Measurements from ENCODE around the gene ASPDH. TPM values are rescaled to one million over a fixed set of nuclear protein-coding genes. Genes with fewer than 3 reads are reported as not detected.

Gene ASPDH
- total RNA-seq, 1 donor from 2014 or later = 0.62 TPM

DNA sequence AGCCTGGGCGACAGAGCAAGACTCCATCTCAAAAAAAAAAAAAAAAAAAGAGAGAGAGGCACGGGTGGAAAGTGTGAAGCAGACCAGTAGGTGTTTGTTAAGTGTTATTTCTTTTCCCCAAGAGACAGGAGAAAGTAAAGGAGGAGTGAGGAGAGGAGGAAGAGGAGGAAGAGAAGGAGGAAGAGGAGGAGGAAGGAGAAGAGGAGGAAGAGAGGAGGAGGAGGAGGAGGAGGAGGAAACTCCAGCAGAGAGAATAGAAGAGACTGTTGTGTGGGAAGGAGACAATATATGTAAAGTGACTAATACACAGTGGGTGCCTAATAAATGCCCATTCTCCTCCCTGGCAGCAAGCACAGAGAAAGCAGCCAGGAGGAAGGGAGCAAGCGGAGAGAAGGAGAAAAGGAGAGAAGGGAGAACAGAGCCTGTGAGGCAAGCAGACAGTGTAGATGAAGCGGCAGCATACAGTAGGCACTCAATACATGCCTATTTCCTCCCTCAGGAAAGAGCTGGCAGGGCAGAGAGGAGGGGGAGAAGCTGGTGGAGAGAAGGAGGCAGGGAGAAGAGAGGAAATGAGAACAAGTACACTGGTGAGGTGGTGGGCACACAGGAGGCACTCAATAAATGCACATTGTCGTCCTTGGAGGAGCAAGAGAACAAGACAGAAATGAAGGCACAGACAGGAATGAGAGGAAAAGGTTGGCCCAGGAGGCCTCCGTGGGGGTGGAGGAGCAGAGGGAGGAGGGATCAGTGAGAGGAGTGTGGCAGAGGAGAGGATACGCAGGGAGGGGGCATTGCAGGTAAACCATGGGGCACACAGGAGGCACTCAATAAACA is 19.3 kb downstream of the ASPDH start:
- no peak for DNase-seq

DNA sequence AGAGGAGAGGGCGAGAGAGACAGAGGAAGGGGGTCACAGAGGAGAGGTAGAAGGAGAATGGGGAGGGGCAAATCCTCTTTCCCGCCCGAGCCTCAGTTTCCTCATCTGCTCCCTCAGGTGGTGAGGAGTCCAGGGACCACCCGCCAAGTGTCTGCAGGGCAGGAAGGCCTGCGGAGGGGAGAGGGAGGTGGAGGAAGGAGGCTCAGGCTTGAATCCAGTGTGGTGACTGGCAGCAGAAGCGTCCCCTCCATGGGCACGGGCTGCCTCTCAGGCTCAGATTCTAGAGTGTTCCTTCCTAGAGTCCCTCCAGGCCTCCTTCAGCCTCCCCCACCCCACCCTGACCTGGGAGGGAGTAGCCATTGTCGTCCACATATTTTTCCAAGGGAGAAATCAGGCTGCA is 20.5 kb downstream of the ASPDH start:
- no peak for DNase-seq

DNA sequence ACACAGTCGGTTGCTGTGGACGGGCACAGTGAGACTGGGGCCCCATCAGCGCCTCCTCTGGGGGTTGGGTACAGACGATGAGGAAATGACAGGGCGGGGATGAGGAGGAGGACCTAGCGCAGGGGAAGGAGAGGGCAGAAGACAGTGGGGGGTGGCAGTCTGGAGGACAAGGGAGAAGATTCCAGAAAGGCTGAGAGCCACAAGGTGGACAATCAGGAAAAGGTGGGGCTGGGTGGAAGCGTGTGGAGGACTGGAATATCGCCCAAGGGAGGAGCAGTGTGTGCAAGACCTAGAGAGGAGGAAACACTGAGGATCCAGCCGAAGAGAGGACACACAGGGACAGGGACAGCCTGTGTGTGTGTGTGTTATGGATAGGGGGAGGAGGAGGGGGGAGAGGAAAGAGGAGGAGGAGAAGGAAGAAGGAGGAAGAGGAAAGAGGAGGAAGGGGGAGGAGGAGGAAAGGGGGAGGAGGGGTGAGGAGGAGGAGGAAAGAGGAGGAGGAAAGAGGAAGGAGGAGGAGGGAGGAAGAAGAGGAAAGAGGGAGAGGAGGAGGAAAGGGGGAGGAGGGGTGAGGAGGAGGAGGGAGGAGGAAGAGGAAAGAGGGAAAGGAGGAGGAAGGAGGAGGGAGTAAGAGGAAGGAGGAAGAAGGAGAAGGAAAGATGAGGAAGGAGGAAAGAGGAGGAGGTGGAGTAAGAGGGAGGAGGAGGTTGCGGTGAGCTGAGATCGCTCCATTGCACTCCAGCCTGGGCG is 21.2 kb downstream of the ASPDH start:
- no peak for DNase-seq

DNA sequence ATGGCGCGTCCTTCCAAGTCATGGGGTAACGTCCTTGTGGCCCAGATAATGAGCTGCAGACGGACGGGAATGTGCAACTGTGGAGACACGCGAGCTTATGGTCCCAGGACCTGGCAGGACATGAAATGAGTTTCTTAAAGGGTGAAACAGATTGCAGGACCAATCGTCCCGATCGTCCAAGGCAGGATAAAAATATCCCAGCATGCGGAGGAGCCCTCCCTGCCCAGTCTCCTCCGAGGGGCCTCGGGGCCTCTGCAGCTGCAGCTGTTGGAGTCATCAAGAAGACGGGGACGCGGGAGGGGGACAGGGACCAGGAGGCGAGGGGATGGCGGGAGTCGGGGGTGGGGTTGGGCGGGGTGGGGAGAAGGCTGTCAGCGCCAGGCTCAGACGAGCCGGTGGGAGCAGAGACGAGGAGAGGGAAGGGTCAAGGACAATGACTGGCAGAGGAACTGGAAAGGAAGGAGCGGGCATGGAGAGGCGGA is 22.7 kb downstream of the ASPDH start:
- no peak for DNase-seq

DNA sequence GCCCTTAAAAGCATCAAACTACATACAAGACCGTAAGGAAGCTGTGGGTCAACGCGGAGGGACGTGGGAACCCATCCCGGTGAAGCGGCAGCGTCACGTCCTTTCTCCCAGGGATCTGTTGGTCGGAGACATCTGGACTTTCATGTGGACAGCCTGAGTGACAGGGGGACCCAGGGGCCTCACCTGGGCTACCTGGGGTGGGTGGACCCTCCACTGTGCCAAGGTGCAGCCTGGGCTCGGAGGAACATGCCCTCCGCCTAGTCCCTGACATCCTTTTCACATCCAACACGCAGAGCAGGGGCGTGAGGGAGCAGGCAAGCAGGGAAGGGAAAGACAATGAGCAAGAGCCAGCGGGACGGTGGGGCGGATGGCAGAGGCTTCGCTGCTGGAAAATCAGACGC is 23.3 kb downstream of the ASPDH start:
- DNase-seq = no peak

DNA sequence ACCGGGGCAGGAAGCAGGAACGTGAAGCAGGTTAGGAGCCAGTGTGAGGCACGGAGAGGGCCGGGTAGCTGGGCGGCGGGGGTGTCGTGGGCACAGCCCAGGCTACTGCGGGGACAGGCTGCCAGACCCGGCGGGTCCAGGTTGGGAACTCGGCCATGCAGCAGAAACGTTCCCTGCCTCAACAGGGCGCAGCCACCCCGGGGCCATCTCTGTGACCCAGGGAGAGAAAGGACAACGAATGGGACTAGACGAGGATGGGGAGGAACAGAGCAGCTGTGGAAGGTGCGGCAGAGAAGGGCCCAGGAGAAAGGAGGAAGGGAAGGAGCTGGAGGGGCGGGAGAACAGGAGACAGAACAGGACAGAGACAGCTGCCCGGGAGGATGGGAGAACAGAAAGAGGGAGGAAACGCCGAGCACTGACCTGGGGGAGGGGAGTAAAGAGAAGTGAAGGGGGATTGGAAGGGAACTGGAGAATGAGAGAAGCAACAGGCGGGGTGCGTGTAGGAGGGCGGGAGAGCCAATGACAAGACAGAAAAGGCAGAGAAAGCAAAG is 24.2 kb downstream of the ASPDH start:
- no peak for DNase-seq

DNA sequence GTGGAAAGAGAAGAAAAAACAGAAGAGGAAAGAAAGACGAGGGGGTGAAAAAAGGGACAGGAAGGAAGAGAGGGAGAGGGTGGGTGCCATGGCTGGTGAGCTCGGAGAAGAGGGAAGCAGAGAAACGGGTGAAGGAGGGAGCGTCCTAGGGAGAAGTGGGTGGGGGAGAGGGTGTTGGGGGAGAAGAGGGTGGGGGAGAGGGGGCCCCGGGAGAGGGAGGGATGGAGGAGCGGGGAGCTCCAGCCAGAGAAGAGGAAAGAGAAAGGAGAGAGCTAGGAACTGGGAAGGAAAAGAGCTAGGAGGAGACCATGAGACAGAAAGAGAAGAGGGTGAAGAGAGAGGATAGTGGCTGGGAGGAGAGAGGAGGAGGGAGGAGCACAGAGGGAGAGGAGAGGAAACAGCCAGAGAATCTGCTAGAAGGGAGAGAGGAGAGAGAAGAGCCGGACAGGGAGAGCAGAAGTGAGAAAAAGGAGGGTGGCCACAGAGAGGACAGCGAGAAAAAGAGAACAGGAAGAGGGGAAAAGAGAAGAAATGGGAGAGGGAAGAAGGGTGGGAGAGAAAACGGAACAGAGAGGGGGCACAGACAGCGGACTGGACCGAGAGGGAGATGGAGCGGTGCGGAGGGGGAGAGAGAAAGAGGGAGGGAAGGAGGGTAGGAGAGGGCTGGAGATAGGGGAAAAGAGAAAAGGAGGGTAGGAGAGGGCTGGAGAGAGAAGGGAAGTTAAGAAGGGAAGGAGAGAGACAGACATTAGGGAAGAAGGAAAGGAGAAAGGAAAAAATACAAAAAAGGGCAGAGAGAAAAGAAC is 25.1 kb downstream of the ASPDH start:
- no peak for DNase-seq

DNA sequence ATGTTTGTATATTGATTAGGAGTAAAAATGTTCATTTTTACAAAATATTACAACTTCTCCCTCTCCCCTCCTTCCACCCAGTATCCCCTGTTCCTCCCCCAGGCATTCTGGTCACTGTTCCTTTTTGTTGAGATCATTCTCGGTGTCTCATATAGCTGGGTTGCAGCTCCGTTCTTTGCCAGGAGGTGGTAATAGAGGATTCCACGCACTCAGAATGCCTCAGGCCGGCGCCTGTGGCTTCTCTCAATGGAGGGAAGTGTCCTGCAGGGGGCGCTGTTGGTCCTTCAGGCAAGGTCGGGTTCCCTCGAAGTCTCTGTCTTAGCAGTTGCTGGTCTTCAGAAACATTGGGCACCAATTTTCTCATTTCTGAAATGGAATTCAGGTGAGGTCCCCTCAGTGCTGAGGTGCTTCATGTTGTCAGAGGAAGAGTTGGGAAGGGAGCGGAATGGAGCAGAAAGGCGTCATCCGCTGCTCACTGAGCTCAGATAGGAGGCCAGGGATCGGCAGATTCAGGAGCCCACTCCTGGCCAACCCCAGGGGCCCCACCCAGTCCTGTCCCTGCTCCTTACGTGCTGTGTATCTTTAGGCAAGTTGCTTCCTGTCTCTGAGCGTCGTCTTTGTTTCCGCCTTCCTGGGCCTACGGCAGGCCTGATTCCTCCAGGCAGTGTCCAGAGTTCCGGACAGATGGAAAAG is 26.7 kb downstream of the ASPDH start:
- no peak for DNase-seq

DNA sequence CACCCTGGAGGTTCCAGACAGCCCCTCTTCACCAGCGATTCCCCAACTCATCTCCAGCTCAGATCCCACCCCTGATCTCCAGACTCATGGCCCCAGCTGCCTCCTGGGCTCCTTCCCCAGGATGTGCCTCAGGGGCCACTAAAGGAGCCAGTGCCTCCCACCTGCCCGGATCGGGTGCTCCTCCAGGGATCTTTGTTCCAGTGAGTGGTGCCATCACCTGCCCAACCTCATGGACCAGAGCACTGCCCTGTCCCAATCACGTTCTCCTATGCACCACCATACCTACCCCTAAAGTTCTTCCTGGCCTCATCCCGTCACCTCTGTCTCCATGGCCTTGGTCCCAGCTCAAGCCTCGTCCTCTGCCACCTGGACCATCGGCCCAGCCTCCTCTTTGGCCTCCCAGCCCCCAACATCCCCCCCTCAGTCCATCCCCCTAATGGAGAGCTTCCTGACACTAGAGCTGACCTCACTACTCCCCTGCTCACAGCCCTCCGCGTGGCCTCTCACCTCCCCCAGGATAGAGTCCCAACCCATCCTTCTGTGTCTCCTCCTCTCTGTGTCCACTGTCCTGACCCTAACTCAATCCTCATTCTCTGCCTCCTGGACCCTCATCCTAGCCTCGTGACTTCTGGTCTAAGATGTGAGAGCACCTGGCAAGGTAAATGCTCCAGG is 28.3 kb downstream of the ASPDH start:
- DNase-seq = no peak

DNA sequence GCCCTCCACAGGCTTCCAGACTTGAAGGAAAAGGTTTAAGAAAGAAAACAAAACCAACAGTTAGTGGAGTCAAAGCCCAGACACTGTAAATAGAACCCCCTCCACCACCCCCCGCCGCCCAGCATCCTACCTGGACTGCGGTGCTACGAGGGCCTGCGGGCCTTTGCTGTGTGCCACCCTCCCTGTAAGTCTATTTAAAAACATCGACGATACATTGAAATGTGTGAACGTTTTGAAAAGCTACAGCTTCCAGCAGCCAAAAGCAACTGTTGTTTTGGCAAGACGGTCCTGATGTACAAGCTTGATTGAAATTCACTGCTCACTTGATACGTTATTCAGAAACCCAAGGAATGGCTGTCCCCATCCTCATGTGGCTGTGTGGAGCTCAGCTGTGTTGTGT is 30.8 kb downstream of the ASPDH start:
- DNase-seq = no peak

DNA sequence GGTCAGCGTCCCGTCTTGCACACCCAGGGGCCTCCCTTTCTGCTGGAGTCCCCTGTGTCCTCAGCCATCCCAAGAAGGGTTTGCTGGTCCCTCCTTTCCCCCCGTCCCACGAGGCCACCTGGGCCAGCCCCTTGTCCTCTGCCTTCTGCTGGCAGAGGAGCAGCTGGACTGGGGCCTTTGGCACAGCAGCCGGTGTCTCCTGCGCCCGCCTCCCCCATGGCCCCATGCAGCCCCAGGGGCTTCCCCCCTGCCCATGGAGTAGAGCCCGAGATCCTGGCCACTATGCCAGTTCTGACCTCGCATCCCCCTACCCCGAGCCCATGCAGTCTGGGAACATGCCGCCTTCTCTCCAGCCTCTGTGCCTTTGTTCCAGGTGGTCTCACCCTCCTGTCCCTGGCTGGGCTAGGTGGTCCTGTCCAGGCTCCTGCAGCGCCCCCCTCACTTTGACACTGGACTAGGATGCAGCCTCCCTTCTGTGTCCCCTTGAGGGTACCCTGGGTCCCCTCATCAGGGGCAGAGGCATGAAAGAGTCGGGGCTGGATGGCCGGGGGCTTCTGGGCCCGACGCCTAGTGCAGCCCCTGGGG is 31.4 kb downstream of the ASPDH start:
- no peak for DNase-seq

DNA sequence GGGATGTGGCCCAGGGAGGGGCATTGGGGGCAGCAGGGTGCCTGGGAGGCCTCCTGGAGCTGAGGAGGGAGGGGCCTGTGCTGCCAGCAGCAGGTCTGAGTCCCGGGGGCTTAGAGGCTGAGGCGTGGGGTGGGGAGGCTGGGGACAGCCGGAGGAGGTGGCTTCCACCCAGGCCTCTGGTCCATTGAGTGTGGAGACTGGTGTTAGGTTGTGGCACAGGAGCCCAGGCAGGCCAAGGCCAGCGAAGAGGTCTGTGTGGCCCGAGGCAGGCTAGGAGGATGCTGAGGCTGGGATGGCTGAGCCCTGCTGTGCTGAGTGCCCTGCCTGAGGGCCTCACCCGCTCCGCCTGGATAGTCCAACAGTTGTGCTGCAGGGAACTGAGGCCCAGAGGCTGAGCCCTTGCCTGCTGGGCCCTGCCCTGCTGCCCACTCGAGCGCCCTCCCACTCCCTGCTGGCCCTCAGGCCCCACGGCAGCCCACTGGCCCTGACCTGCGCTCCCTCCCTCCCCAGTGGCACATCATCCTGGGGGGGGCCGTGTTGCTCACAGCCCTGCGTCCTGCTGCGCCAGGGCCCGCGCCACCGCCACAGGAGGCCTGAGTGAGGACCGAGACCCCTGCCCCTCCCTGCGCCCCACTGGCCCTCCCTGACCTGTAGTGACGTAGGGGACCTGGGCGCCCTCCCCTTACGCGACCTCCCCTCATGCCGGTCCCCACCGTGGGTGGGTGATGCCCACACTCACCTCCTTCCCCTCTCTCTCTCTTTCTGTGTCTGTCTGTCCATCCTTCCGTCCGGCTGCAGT is 32.2 kb downstream of the ASPDH start:
- no peak for DNase-seq

DNA sequence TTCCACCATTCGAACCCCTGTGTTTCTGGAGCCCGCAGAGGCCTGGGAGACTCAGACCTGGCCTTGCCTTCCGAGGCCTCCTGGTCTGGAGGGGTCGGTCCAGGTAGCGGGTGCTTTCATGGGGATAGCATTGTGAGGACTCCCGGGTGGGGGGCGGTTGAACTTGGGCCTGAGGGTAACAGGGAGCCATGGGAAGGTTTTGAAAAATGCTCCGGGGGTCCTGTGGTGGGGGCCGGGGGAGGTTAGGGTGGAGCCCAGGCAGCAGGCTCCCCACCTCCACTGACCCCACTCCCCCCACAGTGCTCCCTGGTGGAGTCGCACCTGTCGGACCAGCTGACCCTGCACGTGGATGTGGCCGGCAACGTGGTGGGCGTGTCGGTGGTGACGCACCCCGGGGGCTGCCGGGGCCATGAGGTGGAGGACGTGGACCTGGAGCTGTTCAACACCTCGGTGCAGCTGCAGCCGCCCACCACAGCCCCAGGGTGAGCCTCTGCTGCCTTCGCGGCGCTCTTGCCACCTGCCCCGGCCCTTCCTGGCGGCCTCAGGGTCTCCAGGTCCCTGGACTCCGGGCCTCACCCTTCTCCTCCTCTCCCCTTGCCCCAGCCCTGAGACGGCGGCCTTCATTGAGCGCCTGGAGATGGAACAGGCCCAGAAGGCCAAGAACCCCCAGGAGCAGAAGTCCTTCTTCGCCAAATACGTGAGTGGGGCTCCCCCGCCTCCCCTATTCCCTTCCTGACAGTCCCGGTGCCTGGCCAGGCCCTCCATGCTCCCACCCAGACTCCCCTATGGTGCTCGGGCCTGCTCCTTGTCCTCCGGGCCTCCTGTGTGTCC is 33.2 kb downstream of the ASPDH start:
- DNase-seq = no peak

DNA sequence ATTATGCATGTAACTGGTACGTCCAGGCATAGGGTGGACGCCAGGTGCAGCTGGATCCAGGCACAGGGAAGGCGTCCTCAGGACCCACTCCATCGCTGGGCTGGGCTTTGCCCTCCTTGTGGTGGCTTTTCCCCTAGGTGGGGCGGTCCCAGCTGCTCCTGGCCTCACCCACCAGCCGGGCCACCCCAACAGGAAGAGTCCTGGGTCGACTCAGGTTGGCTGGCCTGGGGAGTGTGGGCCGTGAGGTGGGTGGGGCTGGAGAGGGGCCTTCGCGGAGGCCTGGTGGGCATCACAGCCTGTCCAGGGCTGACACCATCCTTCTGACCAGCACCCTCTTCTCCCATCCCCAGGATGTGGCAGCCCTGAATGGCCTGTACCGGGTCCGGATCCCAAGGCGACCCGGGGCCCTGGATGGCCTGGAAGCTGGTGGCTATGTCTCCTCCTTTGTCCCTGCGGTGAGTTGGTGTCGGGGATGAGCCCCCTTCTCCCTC is 33.9 kb downstream of the ASPDH start:
- DNase-seq = no peak

DNA sequence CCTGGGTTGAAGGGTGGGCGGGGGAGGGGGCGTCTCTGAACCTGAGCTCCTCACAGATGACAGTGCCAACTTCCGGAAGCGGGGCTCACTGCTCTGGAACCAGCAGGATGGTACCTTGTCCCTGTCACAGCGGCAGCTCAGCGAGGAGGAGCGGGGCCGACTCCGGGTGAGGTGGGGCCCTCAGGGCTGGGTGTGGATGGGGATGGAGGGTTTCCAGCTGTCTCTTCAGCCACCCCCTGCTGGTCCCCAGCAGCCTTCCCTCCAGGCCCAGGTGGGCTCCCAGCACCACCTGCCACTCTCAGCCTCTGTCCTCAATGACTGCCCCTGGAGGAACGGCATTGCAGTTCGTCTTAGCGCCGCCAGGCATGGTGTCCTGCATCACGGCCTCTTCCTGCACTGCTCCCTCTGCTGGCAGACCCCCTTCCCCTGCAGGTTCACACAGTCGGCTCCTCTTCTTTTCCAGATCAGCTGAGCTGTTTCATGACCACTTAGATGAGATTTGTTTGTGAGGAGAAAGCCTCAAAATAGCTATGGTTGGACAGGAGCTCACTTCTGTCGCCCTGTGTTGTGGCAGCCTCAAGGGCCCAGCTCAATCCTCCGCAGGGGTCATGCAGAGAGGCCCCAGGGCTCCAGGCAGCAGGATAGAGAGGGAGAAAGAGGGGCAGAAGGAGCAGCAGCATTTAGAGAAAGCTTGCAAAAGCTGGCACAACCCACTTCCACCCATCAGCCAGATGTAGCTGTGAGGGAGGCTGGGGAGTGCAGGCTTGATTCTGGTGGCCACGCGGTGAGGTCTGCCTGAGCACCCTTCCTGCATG is 34.6 kb downstream of the ASPDH start:
- no peak for DNase-seq

DNA sequence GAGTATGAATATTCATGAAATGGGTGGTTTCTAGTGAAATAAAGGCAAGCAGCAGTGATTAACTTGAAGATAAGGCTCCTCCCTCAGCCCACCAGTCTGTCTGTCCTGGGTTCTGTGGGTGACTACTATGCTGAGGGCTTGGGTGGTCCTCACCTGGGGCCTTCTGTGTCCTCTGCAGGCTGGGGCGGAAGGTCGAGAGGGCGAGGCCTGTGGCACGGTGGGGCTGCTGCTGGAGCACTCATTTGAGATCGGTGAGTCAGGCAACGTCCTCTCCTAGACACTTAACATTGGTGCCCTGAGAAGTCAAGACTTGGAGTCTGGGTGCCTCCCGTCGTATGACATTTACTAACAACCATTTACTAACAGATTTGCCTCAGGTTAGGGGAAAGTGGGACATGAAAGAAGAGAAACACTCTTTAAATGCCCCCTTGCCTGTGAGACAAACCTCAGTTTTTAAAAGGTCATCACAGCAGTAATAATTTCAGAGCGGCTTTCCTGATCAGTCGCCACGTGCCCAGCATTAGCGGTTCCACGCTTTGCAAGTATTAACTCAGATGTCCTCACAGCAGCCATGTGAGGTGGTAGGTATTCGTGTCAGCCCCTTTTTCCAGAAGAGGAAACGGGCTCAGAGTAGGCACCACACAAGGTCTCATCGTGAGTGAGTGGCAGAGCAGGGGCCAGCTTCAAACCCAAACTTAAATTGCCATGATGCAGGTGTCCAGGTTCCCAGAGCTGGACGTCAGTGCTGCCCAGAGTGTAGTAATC is 35.8 kb downstream of the ASPDH start:
- no peak for DNase-seq

DNA sequence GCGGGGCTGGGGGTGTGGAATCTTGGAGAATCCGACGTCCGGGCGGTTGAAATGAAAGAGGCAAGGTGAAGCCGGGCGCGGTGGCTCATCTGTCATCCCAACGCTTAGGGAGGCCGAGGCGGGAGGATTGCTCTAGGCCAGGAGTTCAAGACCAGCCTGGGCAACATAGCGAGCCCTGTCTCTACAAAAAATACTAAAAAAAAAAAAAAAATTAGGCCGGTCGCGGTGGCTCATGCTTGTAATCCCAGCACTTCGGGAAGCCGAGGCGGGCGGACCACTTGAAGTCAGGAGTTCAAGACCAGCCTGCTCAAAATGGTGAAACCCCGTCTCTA is 36.8 kb downstream of the ASPDH start:
- no peak for DNase-seq

Measured in occipital lobe (tissue), 2 donors.